ENCODE measurements around the gene DOK7. TPM values are rescaled to one million over a fixed set of nuclear protein-coding genes. Genes with fewer than 3 reads are reported as not detected.

Gene DOK7
- total and polyA plus RNA-seq, 5 experiments from 2014 or later = 0.49 TPM; not detected in 4

- Mint-ChIP-seq H3K4me3 (no peak overlapping the region), H3K27ac (no peak overlapping the region), H3K36me3 (no peaks in the 10 kb centered on the region), H3K27me3 (peaks cover 0 to 11% (median 0%) of the 10 kb centered on the region in 5 donors), H3K4me1 (peaks cover 0 to 1% (median 0%) of the 10 kb centered on the region in 4 donors), H3K9me3 (no peaks in the 10 kb centered on the region)
- POLR2A ChIA-PET = no interaction called here
- peak in 1 of 10 donors; percentile 4 for DNase-seq
- ATAC-seq = no peak
These were observed 8.8 kb downstream of the DOK7 start for GRCh38 chr4:3471886-3472285.

- no peak for DNase-seq
- no peaks in the 10 kb centered on the region for H3K36me3 Mint-ChIP-seq
- H3K9me3 Mint-ChIP-seq = no peaks in the 10 kb centered on the region
- peaks cover 0 to 17% (median 0%) of the 10 kb centered on the region in 5 donors for H3K27me3 Mint-ChIP-seq
- ATAC-seq = no peak
- POLR2A ChIA-PET = no interaction called here
- no peak overlapping the region for H3K4me3 Mint-ChIP-seq
- H3K27ac Mint-ChIP-seq = no peak overlapping the region
- H3K4me1 Mint-ChIP-seq = peaks cover 0 to 1% (median 0%) of the 10 kb centered on the region in 4 donors
These were observed 9.5 kb downstream of the DOK7 start for GRCh38 chr4:3472411-3473141.

- POLR2A ChIA-PET = no interaction called here
- H3K4me1 Mint-ChIP-seq = peaks cover 0 to 1% (median 0%) of the 10 kb centered on the region in 4 donors
- DNase-seq = no peak
These were observed 10.3 kb downstream of the DOK7 start for GRCh38 chr4:3473181-3473950.

GRCh38 chr4:3473996-3474765 is 11.1 kb downstream of the DOK7 start:
- peaks cover 0 to 17% (median 0%) of the 10 kb centered on the region in 5 donors for H3K27me3 Mint-ChIP-seq
- H3K4me3 Mint-ChIP-seq = no peak overlapping the region
- H3K27ac Mint-ChIP-seq = no peak overlapping the region
- H3K36me3 Mint-ChIP-seq = no peaks in the 10 kb centered on the region
- POLR2A ChIA-PET = no interaction called here
- ATAC-seq (no peak), DNase-seq (no peak)
- no peaks in the 10 kb centered on the region for H3K9me3 Mint-ChIP-seq
- peaks cover 0 to 1% (median 0%) of the 10 kb centered on the region in 4 donors for H3K4me1 Mint-ChIP-seq

More at GRCh38 chr4:3473181-3473950, 10.3 kb downstream of the DOK7 start:
- Mint-ChIP-seq H3K27ac (no peak overlapping the region), H3K36me3 (no peaks in the 10 kb centered on the region), H3K27me3 (peaks cover 0 to 17% (median 0%) of the 10 kb centered on the region in 5 donors), H3K9me3 (no peaks in the 10 kb centered on the region), H3K4me3 (no peak overlapping the region)
- ATAC-seq = no peak

GRCh38 chr4:3475041-3475712 is 12.1 kb downstream of the DOK7 start:
- no peaks in the 10 kb centered on the region for H3K36me3 Mint-ChIP-seq
- H3K4me3 Mint-ChIP-seq = no peak overlapping the region
- no peak for DNase-seq
- POLR2A ChIA-PET = no interaction called here
- peaks cover 0 to 1% (median 0%) of the 10 kb centered on the region in 4 donors for H3K4me1 Mint-ChIP-seq
- peaks cover 0 to 21% (median 0%) of the 10 kb centered on the region in 5 donors for H3K27me3 Mint-ChIP-seq
- no peaks in the 10 kb centered on the region for H3K9me3 Mint-ChIP-seq
- peak overlapping the region in 1 of 10 donors; percentile 13 for H3K27ac Mint-ChIP-seq
- ATAC-seq = no peak

GRCh38 chr4:3475713-3476260 is 12.7 kb downstream of the DOK7 start:
- no peak for DNase-seq
- ATAC-seq = no peak
- H3K9me3 Mint-ChIP-seq = no peaks in the 10 kb centered on the region
- H3K27ac Mint-ChIP-seq = no peak overlapping the region
- no peak overlapping the region for H3K4me3 Mint-ChIP-seq
- no peaks in the 10 kb centered on the region for H3K36me3 Mint-ChIP-seq
- POLR2A ChIA-PET = no interaction called here
- H3K27me3 Mint-ChIP-seq = peaks cover 0 to 25% (median 5%) of the 10 kb centered on the region in 5 donors
- peaks cover 0 to 1% (median 0%) of the 10 kb centered on the region in 4 donors for H3K4me1 Mint-ChIP-seq

- no peak for DNase-seq
- no peak for ATAC-seq
- Mint-ChIP-seq H3K4me3 (no peak overlapping the region), H3K27ac (no peak overlapping the region), H3K36me3 (no peaks in the 10 kb centered on the region), H3K27me3 (peaks cover 2 to 30% (median 10%) of the 10 kb centered on the region in 5 donors), H3K4me1 (peaks cover 0 to 1% (median 0%) of the 10 kb centered on the region in 4 donors), H3K9me3 (no peaks in the 10 kb centered on the region)
- POLR2A ChIA-PET = no interaction called here
These were observed 13.2 kb downstream of the DOK7 start for GRCh38 chr4:3476341-3476747.

- Mint-ChIP-seq H3K9me3 (no peaks in the 10 kb centered on the region), H3K36me3 (no peaks in the 10 kb centered on the region), H3K27ac (no peak overlapping the region), H3K4me1 (peaks cover 0 to 3% (median under 1%) of the 10 kb centered on the region in 4 donors), H3K27me3 (peaks cover 5 to 38% (median 15%) of the 10 kb centered on the region in 5 donors), H3K4me3 (no peak overlapping the region)
- ATAC-seq (no peak), DNase-seq (no peak)
- POLR2A ChIA-PET = no interaction called here
These were observed 14.0 kb downstream of the DOK7 start for GRCh38 chr4:3476936-3477749.

GRCh38 chr4:3477750-3478430 is 14.8 kb downstream of the DOK7 start:
- H3K27me3 Mint-ChIP-seq = peaks cover 5 to 43% (median 19%) of the 10 kb centered on the region in 5 donors
- peaks cover 0 to 3% (median under 1%) of the 10 kb centered on the region in 4 donors for H3K4me1 Mint-ChIP-seq
- H3K4me3 Mint-ChIP-seq = no peak overlapping the region
- no peaks in the 10 kb centered on the region for H3K9me3 Mint-ChIP-seq
- DNase-seq (no peak), ATAC-seq (no peak)
- POLR2A ChIA-PET = no interaction called here
- H3K27ac Mint-ChIP-seq = no peak overlapping the region
- no peaks in the 10 kb centered on the region for H3K36me3 Mint-ChIP-seq

GRCh38 chr4:3478446-3479357 is 15.6 kb downstream of the DOK7 start:
- H3K9me3 Mint-ChIP-seq = no peaks in the 10 kb centered on the region
- H3K27ac Mint-ChIP-seq = no peak overlapping the region
- no peak overlapping the region for H3K4me3 Mint-ChIP-seq
- POLR2A ChIA-PET = no interaction called here
- H3K36me3 Mint-ChIP-seq = no peaks in the 10 kb centered on the region
- peaks cover 0 to 3% (median 2%) of the 10 kb centered on the region in 4 donors for H3K4me1 Mint-ChIP-seq
- peak in 1 of 10 donors; percentile 1 for DNase-seq
- peaks cover 5 to 48% (median 19%) of the 10 kb centered on the region in 5 donors for H3K27me3 Mint-ChIP-seq
- no peak for ATAC-seq

Data from naive thymus-derived CD8-positive, alpha-beta T cell (primary cell).